HUES6 (cell line): ENCODE measurements around the gene CHST12.
"Not testable (repeated sequence)": the region's sequence is repeated elsewhere in the genome, so short reads cannot be mapped to it uniquely, and the experiment has no call there.

Experiments used
- H3K27ac ChIP-seq: 2 replicates; pipeline ENCODE4 v1.7.0; 2013; ENCODE audit warnings: low read depth, mild to moderate bottlenecking, low read length, inconsistent platforms
- H3K27me3 ChIP-seq: 2 replicates; pipeline ENCODE4 v1.6.1; 2013; ENCODE audit warnings: low read length; ENCODE audit not compliant: control insufficient read depth, insufficient read depth
- H3K36me3 ChIP-seq: 2 replicates; pipeline ENCODE4 v1.6.1; 2013; ENCODE audit warnings: low read length; ENCODE audit not compliant: control insufficient read depth, insufficient read depth
- H3K4me1 ChIP-seq: 2 replicates; pipeline ENCODE4 v1.6.1; 2013; ENCODE audit warnings: low read length; ENCODE audit not compliant: control insufficient read depth, insufficient read depth
- H3K4me3 ChIP-seq: 2 replicates; pipeline ENCODE4 v1.5.1; 2013; ENCODE audit warnings: low read depth, low read length
- H3K9ac ChIP-seq: one replicate; pipeline ENCODE4 v1.6.1; 2013; ENCODE audit warnings: mild to moderate bottlenecking, low read length
- H3K9me3 ChIP-seq: 2 replicates; pipeline ENCODE4 v1.6.1; 2013; ENCODE audit warnings: low read depth, low read length; ENCODE audit not compliant: control insufficient read depth, insufficient read depth

CHST12 gene

GRCh38 chr7:2362385-2363088 lies 40.9 kb upstream of the CHST12 start:
- Histone ChIP-seq H3K27me3 (no peaks in the 10 kb centered on the region), H3K9me3 (no peaks in the 10 kb centered on the region), H3K27ac (no peak overlapping the region), H3K9ac (no peak overlapping the region), H3K36me3 (peaks cover 94% of the 10 kb centered on the region), H3K4me1 (peaks cover 9% of the 10 kb centered on the region; the same call in 1 of the 2 replicates), H3K4me3 (no peak overlapping the region)

- no peaks in the 10 kb centered on the region for H3K9me3 ChIP-seq
- no peak overlapping the region for H3K27ac ChIP-seq
- no peak overlapping the region for H3K9ac ChIP-seq
- no peak overlapping the region for H3K4me3 ChIP-seq
- H3K27me3 ChIP-seq, result no peaks in the 10 kb centered on the region
- no peaks in the 10 kb centered on the region for H3K4me1 ChIP-seq
- H3K36me3 ChIP-seq, result peaks cover 99% of the 10 kb centered on the region
Measured at GRCh38 chr7:2369139-2369538, 34.3 kb upstream of the CHST12 start.

- no peaks in the 10 kb centered on the region for H3K9me3 ChIP-seq
Measured at GRCh38 chr7:2371329-2371728, 32.1 kb upstream of the CHST12 start.

GRCh38 chr7:2372724-2373123 lies 30.7 kb upstream of the CHST12 start:
- Histone ChIP-seq H3K9me3 (no peaks in the 10 kb centered on the region), H3K4me1 (no peaks in the 10 kb centered on the region), H3K27ac (no peak overlapping the region), H3K4me3 (no peak overlapping the region), H3K9ac (peak overlapping the region; percentile 9), H3K36me3 (peaks cover 96% of the 10 kb centered on the region), H3K27me3 (no peaks in the 10 kb centered on the region)

More at GRCh38 chr7:2371329-2371728, 32.1 kb upstream of the CHST12 start:
- Histone ChIP-seq H3K9ac (no peak overlapping the region), H3K4me1 (no peaks in the 10 kb centered on the region), H3K36me3 (peaks cover 99% of the 10 kb centered on the region), H3K27me3 (no peaks in the 10 kb centered on the region), H3K27ac (no peak overlapping the region), H3K4me3 (no peak overlapping the region)

- H3K27ac ChIP-seq, result no peak overlapping the region
- H3K27me3 ChIP-seq, result no peaks in the 10 kb centered on the region
- peaks cover 96% of the 10 kb centered on the region for H3K36me3 ChIP-seq
- H3K9me3 ChIP-seq, result no peaks in the 10 kb centered on the region
- H3K4me1 ChIP-seq, result no peaks in the 10 kb centered on the region
- H3K4me3 ChIP-seq, result no peak overlapping the region
- no peak overlapping the region for H3K9ac ChIP-seq
Measured at GRCh38 chr7:2373124-2373556, 30.3 kb upstream of the CHST12 start.

GRCh38 chr7:2373646-2374045 lies 29.8 kb upstream of the CHST12 start:
- H3K9me3 ChIP-seq, result no peaks in the 10 kb centered on the region
- no peaks in the 10 kb centered on the region for H3K4me1 ChIP-seq
- H3K4me3 ChIP-seq, result no peak overlapping the region
- no peaks in the 10 kb centered on the region for H3K27me3 ChIP-seq
- H3K36me3 ChIP-seq, result peaks cover 96% of the 10 kb centered on the region
- no peak overlapping the region for H3K27ac ChIP-seq
- no peak overlapping the region for H3K9ac ChIP-seq

- Histone ChIP-seq H3K36me3 (peaks cover 96% of the 10 kb centered on the region), H3K9me3 (no peaks in the 10 kb centered on the region), H3K4me3 (no peak overlapping the region)
Measured at GRCh38 chr7:2374401-2374800, 29.0 kb upstream of the CHST12 start.

GRCh38 chr7:2374830-2375728 lies 28.3 kb upstream of the CHST12 start:
- Histone ChIP-seq H3K4me3 (no peak overlapping the region), H3K9me3 (no peaks in the 10 kb centered on the region), H3K4me1 (no peaks in the 10 kb centered on the region), H3K27me3 (no peaks in the 10 kb centered on the region), H3K9ac (no peak overlapping the region), H3K36me3 (peaks cover 96% of the 10 kb centered on the region), H3K27ac (no peak overlapping the region)

More at GRCh38 chr7:2374401-2374800, 29.0 kb upstream of the CHST12 start:
- H3K27ac ChIP-seq, result no peak overlapping the region
- H3K4me1 ChIP-seq, result no peaks in the 10 kb centered on the region
- no peaks in the 10 kb centered on the region for H3K27me3 ChIP-seq
- no peak overlapping the region for H3K9ac ChIP-seq

- peaks cover 97% of the 10 kb centered on the region for H3K36me3 ChIP-seq
- no peak overlapping the region for H3K27ac ChIP-seq
- no peak overlapping the region for H3K4me3 ChIP-seq
- no peaks in the 10 kb centered on the region for H3K9me3 ChIP-seq
- no peaks in the 10 kb centered on the region for H3K27me3 ChIP-seq
- H3K4me1 ChIP-seq, result no peaks in the 10 kb centered on the region
- no peak overlapping the region for H3K9ac ChIP-seq
Measured at GRCh38 chr7:2376351-2377154, 26.9 kb upstream of the CHST12 start.

GRCh38 chr7:2377492-2377891 lies 25.9 kb upstream of the CHST12 start:
- not testable (repeated sequence) for H3K4me1 ChIP-seq, H3K9ac ChIP-seq, H3K27me3 ChIP-seq, H3K9me3 ChIP-seq, H3K4me3 ChIP-seq, H3K27ac ChIP-seq
- H3K36me3 ChIP-seq, result peaks cover 94% of the 10 kb centered on the region
